Esophagus muscularis mucosa (tissue), 4 donors: ENCODE data around the gene CDH4.

Experiments
- CTCF ChIP-seq, 3 experiments: fragments of 200-600 bp in 2 of 3; fragments of 450-650 bp in 1 of 3; sonication (generic) in 2 of 3; IDR thresholded peaks; one replicate each; pipeline ENCODE4 v1.5.1; 2017 to 2019; ENCODE audit warnings: antibody characterized with exemption in 3 of 3, mild to moderate bottlenecking in 2 of 3, moderate library complexity in 1 of 3
- EP300 ChIP-seq: sonication (generic); formaldehyde crosslinking; IDR thresholded peaks from one replicate; pipeline ENCODE4 v1.6.1; 2017; ENCODE audit warnings: antibody characterized with exemption
- POLR2A ChIP-seq: fragments of 450-650 bp; IDR thresholded peaks from one replicate; pipeline ENCODE4 v1.6.1; 2017; ENCODE audit warnings: antibody characterized with exemption, moderate library complexity, mild to moderate bottlenecking, low read depth
- POLR2AphosphoS5 ChIP-seq, 2 donors: sonication (generic); formaldehyde crosslinking; IDR thresholded peaks; one replicate each; pipeline ENCODE4 v1.6.1; 2017; ENCODE audit warnings: antibody characterized with exemption in 2 of 2

GRCh38 chr20:61343934-61344333 is 91.9 kb downstream of the CDH4 start:
- no peak for TF ChIP-seq EP300
- no peak for TF ChIP-seq POLR2A
- TF ChIP-seq CTCF (IDR thresholded peaks at IDR 0.05), result no peak
- no peak for TF ChIP-seq POLR2AphosphoS5 (IDR thresholded peaks at IDR 0.05)
